ENCODE results near the gene UBL4B.
A peak's percentile ranks its signal among the peaks of the same experiment; 100 is the strongest.

UBL4B gene

GRCh38 chr1:110094931-110095654 lies 17.1 kb upstream of the UBL4B start:
- Histone ChIP-seq H3K36me3 (replicated peaks in 1 of 2; ENCODE audit: control insufficient read depth in 2 of 2, insufficient read depth in 2 of 2, low read length in 2 of 2) (no peaks in the 10 kb centered on the region), H2BK5ac (ENCODE audit: low read length) (no peak overlapping the region), H3K4me3 (ENCODE audit: low read length in 2 of 2) (no peak overlapping the region), H3K9me3 (replicated peaks in 1 of 2; ENCODE audit: control insufficient read depth in 2 of 2, insufficient read depth in 1 of 2, low read depth in 1 of 2, low read length in 2 of 2) (no peaks in the 10 kb centered on the region), H2AK5ac (ENCODE audit: low read depth, low read length) (no peak overlapping the region), H2BK15ac (ENCODE audit: low read length) (no peak overlapping the region), H2BK120ac (ENCODE audit: low read depth, low read length) (no peak overlapping the region), H2AFZ (ENCODE audit: low read length) (no peak overlapping the region), H2BK12ac (ENCODE audit: low read length) (no peak overlapping the region), H3K4me1 (ENCODE audit: control insufficient read depth in 2 of 2, insufficient read depth in 1 of 2, low read depth in 1 of 2, low read length in 2 of 2) (peaks cover 0 to 2% of the 10 kb centered on the region in 2 donors), H3K4me2 (ENCODE audit: insufficient read depth, low read length, poor library complexity, severe bottlenecking) (no peak overlapping the region), H3K27ac (replicated peaks; ENCODE audit: low read length) (no peak overlapping the region), H4K91ac (ENCODE audit: low read depth, low read length, poor library complexity) (no peak overlapping the region), H3K9ac (ENCODE audit: low read depth, low read length, poor library complexity) (peak overlapping the region; percentile 7), H3K79me1 (ENCODE audit: low read depth, low read length) (no peaks in the 10 kb centered on the region), H4K8ac (ENCODE audit: low read depth, low read length) (no peak overlapping the region), H3K18ac (ENCODE audit: low read length) (no peak overlapping the region), H3K14ac (ENCODE audit: low read length) (no peak overlapping the region), H3K23ac (ENCODE audit: low read depth, low read length, poor library complexity) (no peak overlapping the region), H3K4ac (ENCODE audit: low read length) (no peak overlapping the region), H3K27me3 (ENCODE audit: control insufficient read depth in 3 of 3, insufficient read depth in 3 of 3, low read depth in 1 of 3, low read length in 3 of 3) (peaks cover 0 to 73% (median 0%) of the 10 kb centered on the region in 3 experiments)
- no CpG with 5 or more reads among the region's 7 CpGs for WGBS, 2 donors (ENCODE audit: extremely low coverage in 2 of 2, insufficient read length in 2 of 2, insufficient replicate concordance in 1 of 2)
- no peak for DNase-seq (ENCODE audit: low spot score)

DNA sequence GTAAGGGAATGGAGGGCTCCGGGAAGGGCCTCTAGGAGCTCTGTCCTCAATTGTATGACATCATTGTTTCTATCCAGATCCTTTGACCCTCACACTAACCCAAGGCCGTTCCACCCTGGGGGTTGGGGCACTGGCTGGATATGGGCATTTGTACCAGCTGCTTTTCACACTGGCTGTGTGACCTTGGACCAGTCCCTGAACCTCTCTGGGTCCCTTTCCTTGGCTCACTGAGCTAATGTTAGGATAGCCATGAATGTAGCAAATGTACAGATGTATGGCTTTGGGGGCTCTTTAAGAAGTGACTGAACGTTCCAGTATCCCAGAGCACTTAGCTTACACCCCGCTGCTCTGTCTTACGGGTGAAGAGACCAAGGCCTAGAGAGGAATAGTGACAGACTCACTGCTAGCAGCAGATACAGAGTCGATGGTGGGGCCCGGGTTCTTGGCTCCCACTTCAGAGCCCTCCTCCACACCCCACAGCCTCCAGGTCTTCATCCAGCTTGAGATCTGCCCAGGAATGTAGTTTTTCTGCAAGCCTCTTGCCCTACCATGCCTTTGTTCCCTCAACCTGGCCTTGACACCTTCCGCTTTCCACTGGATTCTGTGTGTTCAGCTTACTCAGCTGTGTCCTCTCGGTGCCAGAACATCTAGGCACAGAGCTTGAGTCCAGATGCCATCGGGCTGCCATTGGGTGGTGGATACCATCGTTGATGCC lies 14.6 kb upstream of the UBL4B start:
- H3K4ac ChIP-seq (ENCODE audit: low read length): no peak overlapping the region
- WGBS, 2 donors (ENCODE audit: extremely low coverage in 2 of 2, insufficient read length in 2 of 2, insufficient replicate concordance in 1 of 2): no CpG with 5 or more reads among the region's 11 CpGs
- no peak overlapping the region for H2BK15ac ChIP-seq (ENCODE audit: low read length)
- no peaks in the 10 kb centered on the region for H3K36me3 ChIP-seq (replicated peaks in 1 of 2; ENCODE audit: control insufficient read depth in 2 of 2, insufficient read depth in 2 of 2, low read length in 2 of 2)
- H4K91ac ChIP-seq (ENCODE audit: low read depth, low read length, poor library complexity): no peak overlapping the region
- H2AK5ac ChIP-seq (ENCODE audit: low read depth, low read length): no peak overlapping the region
- no peak overlapping the region for H2BK5ac ChIP-seq (ENCODE audit: low read length)
- no peaks in the 10 kb centered on the region for H3K79me1 ChIP-seq (ENCODE audit: low read depth, low read length)
- H3K23ac ChIP-seq (ENCODE audit: low read depth, low read length, poor library complexity): no peak overlapping the region
- no peak overlapping the region for H3K4me2 ChIP-seq (ENCODE audit: insufficient read depth, low read length, poor library complexity, severe bottlenecking)
- DNase-seq (ENCODE audit: low spot score): no peak
- H2BK120ac ChIP-seq (ENCODE audit: low read depth, low read length): no peak overlapping the region
- H4K8ac ChIP-seq (ENCODE audit: low read depth, low read length): no peak overlapping the region
- H3K27ac ChIP-seq (replicated peaks; ENCODE audit: low read length): no peak overlapping the region
- no peak overlapping the region for H3K4me3 ChIP-seq (ENCODE audit: low read length in 2 of 2)
- H3K9me3 ChIP-seq (replicated peaks in 1 of 2; ENCODE audit: control insufficient read depth in 2 of 2, insufficient read depth in 1 of 2, low read depth in 1 of 2, low read length in 2 of 2): no peaks in the 10 kb centered on the region
- H3K4me1 ChIP-seq (ENCODE audit: control insufficient read depth in 2 of 2, insufficient read depth in 1 of 2, low read depth in 1 of 2, low read length in 2 of 2): peaks cover 0 to 2% of the 10 kb centered on the region in 2 donors
- peaks cover 0 to 80% (median 0%) of the 10 kb centered on the region in 3 experiments for H3K27me3 ChIP-seq (ENCODE audit: control insufficient read depth in 3 of 3, insufficient read depth in 3 of 3, low read depth in 1 of 3, low read length in 3 of 3)
- no peak overlapping the region for H3K9ac ChIP-seq (ENCODE audit: low read depth, low read length, poor library complexity)
- no peak overlapping the region for H3K14ac ChIP-seq (ENCODE audit: low read length)
- no peak overlapping the region for H3K18ac ChIP-seq (ENCODE audit: low read length)
- H2AFZ ChIP-seq (ENCODE audit: low read length): no peak overlapping the region
- H2BK12ac ChIP-seq (ENCODE audit: low read length): no peak overlapping the region

GRCh38 chr1:110098222-110099026 lies 13.8 kb upstream of the UBL4B start:
- Histone ChIP-seq H3K14ac (ENCODE audit: low read length) (no peak overlapping the region), H3K27me3 (ENCODE audit: control insufficient read depth in 3 of 3, insufficient read depth in 3 of 3, low read depth in 1 of 3, low read length in 3 of 3) (peaks cover 0 to 81% (median 0%) of the 10 kb centered on the region in 3 experiments), H3K23ac (ENCODE audit: low read depth, low read length, poor library complexity) (no peak overlapping the region), H3K4me2 (ENCODE audit: insufficient read depth, low read length, poor library complexity, severe bottlenecking) (no peak overlapping the region), H2BK120ac (ENCODE audit: low read depth, low read length) (no peak overlapping the region), H2AFZ (ENCODE audit: low read length) (no peak overlapping the region), H3K79me1 (ENCODE audit: low read depth, low read length) (no peaks in the 10 kb centered on the region), H3K9me3 (replicated peaks in 1 of 2; ENCODE audit: control insufficient read depth in 2 of 2, insufficient read depth in 1 of 2, low read depth in 1 of 2, low read length in 2 of 2) (no peaks in the 10 kb centered on the region), H2AK5ac (ENCODE audit: low read depth, low read length) (no peak overlapping the region), H3K4me1 (ENCODE audit: control insufficient read depth in 2 of 2, insufficient read depth in 1 of 2, low read depth in 1 of 2, low read length in 2 of 2) (peaks cover 0 to 2% of the 10 kb centered on the region in 2 donors), H3K27ac (replicated peaks; ENCODE audit: low read length) (no peak overlapping the region), H2BK15ac (ENCODE audit: low read length) (no peak overlapping the region), H2BK5ac (ENCODE audit: low read length) (no peak overlapping the region), H4K8ac (ENCODE audit: low read depth, low read length) (no peak overlapping the region), H3K4me3 (ENCODE audit: low read length in 2 of 2) (no peak overlapping the region), H3K36me3 (replicated peaks in 1 of 2; ENCODE audit: control insufficient read depth in 2 of 2, insufficient read depth in 2 of 2, low read length in 2 of 2) (no peaks in the 10 kb centered on the region), H4K91ac (ENCODE audit: low read depth, low read length, poor library complexity) (no peak overlapping the region), H3K9ac (ENCODE audit: low read depth, low read length, poor library complexity) (no peak overlapping the region), H3K4ac (ENCODE audit: low read length) (no peak overlapping the region), H2BK12ac (ENCODE audit: low read length) (no peak overlapping the region), H3K18ac (ENCODE audit: low read length) (peak overlapping the region; percentile 1)
- WGBS, 2 donors (ENCODE audit: extremely low coverage in 2 of 2, insufficient read length in 2 of 2, insufficient replicate concordance in 1 of 2): no CpG with 5 or more reads among the region's 9 CpGs
- no peak for DNase-seq (ENCODE audit: low spot score)

GRCh38 chr1:110100335-110100734 lies 11.9 kb upstream of the UBL4B start:
- no peak overlapping the region for H4K91ac ChIP-seq (ENCODE audit: low read depth, low read length, poor library complexity)

More at GRCh38 chr1:110100335-110100734, 11.9 kb upstream of the UBL4B start:
- Histone ChIP-seq H3K27ac (replicated peaks; ENCODE audit: low read length) (no peak overlapping the region), H2BK12ac (ENCODE audit: low read length) (no peak overlapping the region), H2BK120ac (ENCODE audit: low read depth, low read length) (no peak overlapping the region), H2BK5ac (ENCODE audit: low read length) (no peak overlapping the region), H3K36me3 (replicated peaks in 1 of 2; ENCODE audit: control insufficient read depth in 2 of 2, insufficient read depth in 2 of 2, low read length in 2 of 2) (no peaks in the 10 kb centered on the region), H2AK5ac (ENCODE audit: low read depth, low read length) (no peak overlapping the region), H3K9ac (ENCODE audit: low read depth, low read length, poor library complexity) (no peak overlapping the region), H3K18ac (ENCODE audit: low read length) (no peak overlapping the region), H3K14ac (ENCODE audit: low read length) (no peak overlapping the region), H2AFZ (ENCODE audit: low read length) (no peak overlapping the region), H2BK15ac (ENCODE audit: low read length) (no peak overlapping the region), H3K79me1 (ENCODE audit: low read depth, low read length) (no peaks in the 10 kb centered on the region), H3K23ac (ENCODE audit: low read depth, low read length, poor library complexity) (no peak overlapping the region), H3K4me3 (ENCODE audit: low read length in 2 of 2) (no peak overlapping the region), H3K27me3 (ENCODE audit: control insufficient read depth in 3 of 3, insufficient read depth in 3 of 3, low read depth in 1 of 3, low read length in 3 of 3) (peaks cover 0 to 80% (median 0%) of the 10 kb centered on the region in 3 experiments), H4K8ac (ENCODE audit: low read depth, low read length) (no peak overlapping the region), H3K4me1 (ENCODE audit: control insufficient read depth in 2 of 2, insufficient read depth in 1 of 2, low read depth in 1 of 2, low read length in 2 of 2) (peaks cover 0 to 2% of the 10 kb centered on the region in 2 donors), H3K4me2 (ENCODE audit: insufficient read depth, low read length, poor library complexity, severe bottlenecking) (no peak overlapping the region), H3K9me3 (replicated peaks in 1 of 2; ENCODE audit: control insufficient read depth in 2 of 2, insufficient read depth in 1 of 2, low read depth in 1 of 2, low read length in 2 of 2) (no peaks in the 10 kb centered on the region), H3K4ac (ENCODE audit: low read length) (no peak overlapping the region)
- no CpG with 5 or more reads among the region's 2 CpGs for WGBS, 2 donors (ENCODE audit: extremely low coverage in 2 of 2, insufficient read length in 2 of 2, insufficient replicate concordance in 1 of 2)
- DNase-seq (ENCODE audit: low spot score): no peak

All from neuronal stem cell (in vitro differentiated cells).